ENCODE results near the gene CCDC85C. TPM values are rescaled to one million over a fixed set of nuclear protein-coding genes. Genes with fewer than 3 reads are reported as not detected.
A peak's percentile ranks its signal among the peaks of the same experiment; 100 is the strongest.

The CCDC85C gene
- total RNA-seq, 1 donor from 2014 or later, result 16.6 TPM

DNA sequence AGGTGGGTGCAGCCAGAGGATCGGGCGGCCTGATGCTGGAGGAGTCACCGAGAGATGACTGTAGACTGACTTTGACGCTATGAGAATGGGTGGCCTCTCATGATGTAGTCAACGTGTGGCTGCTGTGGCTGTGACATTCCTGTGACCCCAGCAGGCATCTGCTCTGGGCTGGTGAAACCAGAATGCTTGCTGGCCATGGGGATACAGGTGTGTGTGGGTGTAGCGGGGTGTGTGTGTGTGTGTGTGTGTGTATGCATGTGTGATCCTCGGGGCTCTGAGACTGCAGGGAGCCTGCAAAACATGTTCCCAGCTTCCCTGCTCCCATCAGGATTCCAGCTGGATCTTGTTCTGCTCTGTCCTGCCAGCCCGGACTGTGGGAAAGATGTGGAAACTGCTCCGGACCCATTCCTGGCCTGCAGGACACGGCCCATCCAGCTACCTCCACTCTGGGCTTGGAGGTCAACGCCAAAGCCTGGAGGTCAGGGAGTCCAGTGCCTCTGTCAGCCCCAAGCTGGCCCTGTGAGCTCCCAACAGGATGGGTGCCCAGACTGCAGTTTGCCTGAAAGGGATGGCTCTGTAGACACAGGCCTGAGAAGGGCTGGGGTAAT lies 22.1 kb upstream of the CCDC85C start:
- FAIRE-seq, result no peak
- no peak overlapping the region for H3K27ac ChIP-seq (ENCODE audit: low read depth, low read length)
- peaks cover 31% of the 10 kb centered on the region for H3K4me1 ChIP-seq (ENCODE audit: insufficient read depth, low read length)
- H3K9ac ChIP-seq (ENCODE audit: low read length), result no peak overlapping the region
- peaks cover 5% of the 10 kb centered on the region for H3K4me1 Mint-ChIP-seq (ENCODE audit: low read depth, unreplicated experiment)
- H3K9me3 Mint-ChIP-seq (ENCODE audit: unreplicated experiment), result peaks cover 2% of the 10 kb centered on the region
- H3K27me3 ChIP-seq (ENCODE audit: insufficient read depth, low read length), result no peaks in the 10 kb centered on the region
- no peaks in the 10 kb centered on the region for H3K36me3 Mint-ChIP-seq (ENCODE audit: low read depth, unreplicated experiment)
- no peak overlapping the region for H3K4me2 ChIP-seq (ENCODE audit: low read length)
- no peaks in the 10 kb centered on the region for H3K36me3 ChIP-seq (ENCODE audit: insufficient read depth, low read length)
- H4K20me1 ChIP-seq (ENCODE audit: insufficient read depth, low read length), result no peaks in the 10 kb centered on the region
- H3K27me3 Mint-ChIP-seq (ENCODE audit: low read depth, unreplicated experiment), result peaks cover 44% of the 10 kb centered on the region
- no peak overlapping the region for H3K27ac Mint-ChIP-seq (ENCODE audit: unreplicated experiment)
- H3K79me2 ChIP-seq (ENCODE audit: insufficient read depth, low read length), result no peaks in the 10 kb centered on the region
- H2AFZ ChIP-seq (ENCODE audit: low read depth, low read length), result no peak overlapping the region
- TF ChIP-seq, protein P1, sequence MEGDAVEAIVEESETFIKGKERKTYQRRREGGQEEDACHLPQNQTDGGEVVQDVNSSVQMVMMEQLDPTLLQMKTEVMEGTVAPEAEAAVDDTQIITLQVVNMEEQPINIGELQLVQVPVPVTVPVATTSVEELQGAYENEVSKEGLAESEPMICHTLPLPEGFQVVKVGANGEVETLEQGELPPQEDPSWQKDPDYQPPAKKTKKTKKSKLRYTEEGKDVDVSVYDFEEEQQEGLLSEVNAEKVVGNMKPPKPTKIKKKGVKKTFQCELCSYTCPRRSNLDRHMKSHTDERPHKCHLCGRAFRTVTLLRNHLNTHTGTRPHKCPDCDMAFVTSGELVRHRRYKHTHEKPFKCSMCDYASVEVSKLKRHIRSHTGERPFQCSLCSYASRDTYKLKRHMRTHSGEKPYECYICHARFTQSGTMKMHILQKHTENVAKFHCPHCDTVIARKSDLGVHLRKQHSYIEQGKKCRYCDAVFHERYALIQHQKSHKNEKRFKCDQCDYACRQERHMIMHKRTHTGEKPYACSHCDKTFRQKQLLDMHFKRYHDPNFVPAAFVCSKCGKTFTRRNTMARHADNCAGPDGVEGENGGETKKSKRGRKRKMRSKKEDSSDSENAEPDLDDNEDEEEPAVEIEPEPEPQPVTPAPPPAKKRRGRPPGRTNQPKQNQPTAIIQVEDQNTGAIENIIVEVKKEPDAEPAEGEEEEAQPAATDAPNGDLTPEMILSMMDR (IDR thresholded peaks at IDR 0.05; ENCODE audit: insufficient read depth, low read depth, low read length), result no peak
- no peak for TF ChIP-seq EZH2 (IDR thresholded peaks at IDR 0.05; ENCODE audit: insufficient read depth, low read length)
- no peak overlapping the region for H3K4me3 Mint-ChIP-seq (ENCODE audit: unreplicated experiment)
- H3K9me3 ChIP-seq (ENCODE audit: insufficient read depth, low read depth, low read length), result no peaks in the 10 kb centered on the region
- H3K4me3 ChIP-seq (ENCODE audit: insufficient read depth, low read depth, low read length), result no peak overlapping the region
- peak; percentile 49 for DNase-seq (ENCODE audit: low read depth)

DNA sequence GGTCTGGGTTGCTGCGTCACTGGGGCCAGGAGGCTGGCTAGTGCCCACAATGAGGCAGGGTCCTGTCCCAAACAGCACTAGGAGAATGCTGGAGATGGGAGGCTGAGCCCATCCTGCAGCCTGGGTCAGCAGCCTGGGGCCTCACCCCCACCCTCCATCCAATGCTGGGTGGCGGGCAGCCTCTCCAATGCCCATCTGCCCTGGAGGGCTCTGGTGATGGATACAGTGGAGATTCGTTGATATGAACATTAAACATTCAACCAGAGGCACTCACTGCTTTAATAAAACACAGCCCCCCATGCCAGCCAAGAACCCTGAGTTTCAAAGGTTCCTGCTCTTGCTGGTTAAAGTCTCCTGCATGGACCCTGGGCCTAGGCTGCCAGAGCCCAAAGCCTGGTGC lies 21.5 kb upstream of the CCDC85C start:
- Mint-ChIP-seq H3K4me1 (ENCODE audit: low read depth, unreplicated experiment) (peaks cover 5% of the 10 kb centered on the region), H3K36me3 (ENCODE audit: low read depth, unreplicated experiment) (no peaks in the 10 kb centered on the region)
- FAIRE-seq, result no peak

DNA sequence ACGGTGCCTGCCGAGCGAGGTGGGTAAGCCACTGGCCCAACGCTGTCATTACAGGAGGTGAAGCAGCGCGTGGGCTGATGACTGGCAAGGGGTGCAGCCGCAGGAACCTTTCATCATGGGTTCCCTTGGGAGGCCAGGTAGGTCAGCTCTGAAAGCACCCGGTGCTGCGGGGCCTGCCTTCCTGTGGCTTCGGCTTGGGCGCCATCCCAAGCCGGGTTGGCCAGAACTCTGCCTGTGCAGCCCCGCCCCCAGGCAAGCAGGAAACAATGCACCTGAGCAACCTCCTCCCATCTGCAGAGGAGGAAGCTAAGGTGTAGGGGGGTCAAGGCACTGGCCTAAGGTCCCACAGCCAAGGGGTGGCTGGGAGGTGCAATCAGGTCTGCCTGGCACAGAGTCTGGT lies 21.0 kb upstream of the CCDC85C start:
- Mint-ChIP-seq H3K36me3 (ENCODE audit: low read depth, unreplicated experiment) (no peaks in the 10 kb centered on the region), H3K27me3 (ENCODE audit: low read depth, unreplicated experiment) (peaks cover 35% of the 10 kb centered on the region), H3K4me3 (ENCODE audit: unreplicated experiment) (no peak overlapping the region), H3K9me3 (ENCODE audit: unreplicated experiment) (peaks cover 2% of the 10 kb centered on the region), H3K4me1 (ENCODE audit: low read depth, unreplicated experiment) (peaks cover 5% of the 10 kb centered on the region), H3K27ac (ENCODE audit: unreplicated experiment) (no peak overlapping the region)
- Histone ChIP-seq H3K27me3 (ENCODE audit: insufficient read depth, low read length) (no peaks in the 10 kb centered on the region), H3K4me1 (ENCODE audit: insufficient read depth, low read length) (peaks cover 40% of the 10 kb centered on the region), H3K27ac (ENCODE audit: low read depth, low read length) (no peak overlapping the region), H3K4me3 (ENCODE audit: insufficient read depth, low read depth, low read length) (no peak overlapping the region), H2AFZ (ENCODE audit: low read depth, low read length) (no peak overlapping the region), H3K4me2 (ENCODE audit: low read length) (no peak overlapping the region), H3K36me3 (ENCODE audit: insufficient read depth, low read length) (no peaks in the 10 kb centered on the region), H4K20me1 (ENCODE audit: insufficient read depth, low read length) (no peaks in the 10 kb centered on the region), H3K9ac (ENCODE audit: low read length) (no peak overlapping the region), H3K9me3 (ENCODE audit: insufficient read depth, low read depth, low read length) (no peaks in the 10 kb centered on the region), H3K79me2 (ENCODE audit: insufficient read depth, low read length) (no peaks in the 10 kb centered on the region)
- TF ChIP-seq EZH2 (IDR thresholded peaks at IDR 0.05; ENCODE audit: insufficient read depth, low read length), result no peak
- TF ChIP-seq, protein P1 (IDR thresholded peaks at IDR 0.05; ENCODE audit: insufficient read depth, low read depth, low read length), result no peak
- FAIRE-seq, result no peak
- DNase-seq (ENCODE audit: low read depth), result no peak

More for the DNA sequence above, 21.5 kb upstream of the CCDC85C start:
- H3K9me3 ChIP-seq (ENCODE audit: insufficient read depth, low read depth, low read length), result no peaks in the 10 kb centered on the region
- H3K36me3 ChIP-seq (ENCODE audit: insufficient read depth, low read length), result no peaks in the 10 kb centered on the region
- TF ChIP-seq, protein P1 (IDR thresholded peaks at IDR 0.05; ENCODE audit: insufficient read depth, low read depth, low read length), result no peak
- TF ChIP-seq EZH2 (IDR thresholded peaks at IDR 0.05; ENCODE audit: insufficient read depth, low read length), result no peak
- H3K79me2 ChIP-seq (ENCODE audit: insufficient read depth, low read length), result no peaks in the 10 kb centered on the region
- H4K20me1 ChIP-seq (ENCODE audit: insufficient read depth, low read length), result no peaks in the 10 kb centered on the region
- H3K27ac ChIP-seq (ENCODE audit: low read depth, low read length), result no peak overlapping the region
- peaks cover 2% of the 10 kb centered on the region for H3K9me3 Mint-ChIP-seq (ENCODE audit: unreplicated experiment)
- no peaks in the 10 kb centered on the region for H3K27me3 ChIP-seq (ENCODE audit: insufficient read depth, low read length)
- H3K4me3 Mint-ChIP-seq (ENCODE audit: unreplicated experiment), result no peak overlapping the region
- no peak for DNase-seq (ENCODE audit: low read depth)
- no peak overlapping the region for H3K4me2 ChIP-seq (ENCODE audit: low read length)
- no peak overlapping the region for H2AFZ ChIP-seq (ENCODE audit: low read depth, low read length)
- peaks cover 35% of the 10 kb centered on the region for H3K4me1 ChIP-seq (ENCODE audit: insufficient read depth, low read length)
- peaks cover 38% of the 10 kb centered on the region for H3K27me3 Mint-ChIP-seq (ENCODE audit: low read depth, unreplicated experiment)
- no peak overlapping the region for H3K27ac Mint-ChIP-seq (ENCODE audit: unreplicated experiment)
- no peak overlapping the region for H3K9ac ChIP-seq (ENCODE audit: low read length)
- H3K4me3 ChIP-seq (ENCODE audit: insufficient read depth, low read depth, low read length), result no peak overlapping the region
